Measurements from ENCODE around the gene NHERF2.
A peak's percentile ranks its signal among the peaks of the same experiment; 100 is the strongest.

NHERF2 gene

DNA sequence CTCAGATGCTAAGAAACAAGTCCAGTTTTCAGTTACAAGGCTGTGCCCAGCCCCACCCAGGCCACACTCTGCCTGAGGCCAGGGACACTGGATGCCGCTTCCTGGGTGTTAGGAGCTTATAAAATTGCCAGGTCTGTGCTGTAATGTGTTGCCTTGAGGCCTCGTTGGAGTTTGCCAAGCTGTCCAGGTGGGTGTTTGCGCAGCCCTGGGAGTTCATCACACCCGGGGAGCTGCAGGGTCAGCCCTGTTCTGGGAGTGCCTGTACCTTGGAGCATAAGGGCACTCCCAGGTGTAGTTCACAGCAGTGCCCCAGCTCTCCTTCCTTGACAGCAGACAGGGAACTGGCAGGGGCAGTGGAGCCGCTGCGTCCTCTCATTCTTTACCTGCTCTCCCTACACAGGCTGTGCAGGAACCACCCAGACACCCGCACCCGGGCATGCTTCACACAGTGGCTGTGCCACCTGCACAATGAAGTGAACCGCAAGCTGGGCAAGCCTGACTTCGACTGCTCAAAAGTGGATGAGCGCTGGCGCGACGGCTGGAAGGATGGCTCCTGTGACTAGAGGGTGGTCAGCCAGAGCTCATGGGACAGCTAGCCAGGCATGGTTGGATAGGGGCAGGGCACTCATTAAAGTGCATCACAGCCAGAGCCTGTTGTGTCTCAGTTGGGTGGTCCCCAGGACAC is 41.1 kb upstream of the NHERF2 start:
- TF ChIP-seq, protein P1, sequence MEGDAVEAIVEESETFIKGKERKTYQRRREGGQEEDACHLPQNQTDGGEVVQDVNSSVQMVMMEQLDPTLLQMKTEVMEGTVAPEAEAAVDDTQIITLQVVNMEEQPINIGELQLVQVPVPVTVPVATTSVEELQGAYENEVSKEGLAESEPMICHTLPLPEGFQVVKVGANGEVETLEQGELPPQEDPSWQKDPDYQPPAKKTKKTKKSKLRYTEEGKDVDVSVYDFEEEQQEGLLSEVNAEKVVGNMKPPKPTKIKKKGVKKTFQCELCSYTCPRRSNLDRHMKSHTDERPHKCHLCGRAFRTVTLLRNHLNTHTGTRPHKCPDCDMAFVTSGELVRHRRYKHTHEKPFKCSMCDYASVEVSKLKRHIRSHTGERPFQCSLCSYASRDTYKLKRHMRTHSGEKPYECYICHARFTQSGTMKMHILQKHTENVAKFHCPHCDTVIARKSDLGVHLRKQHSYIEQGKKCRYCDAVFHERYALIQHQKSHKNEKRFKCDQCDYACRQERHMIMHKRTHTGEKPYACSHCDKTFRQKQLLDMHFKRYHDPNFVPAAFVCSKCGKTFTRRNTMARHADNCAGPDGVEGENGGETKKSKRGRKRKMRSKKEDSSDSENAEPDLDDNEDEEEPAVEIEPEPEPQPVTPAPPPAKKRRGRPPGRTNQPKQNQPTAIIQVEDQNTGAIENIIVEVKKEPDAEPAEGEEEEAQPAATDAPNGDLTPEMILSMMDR (IDR thresholded peaks at IDR 0.05; ENCODE audit: low read depth, low read length, missing control alignments) = no peak
- no peak for DNase-seq (ENCODE audit: low read depth)
- H3K4me3 ChIP-seq (ENCODE audit: low read depth, low read length) = peak overlapping the region; percentile 66

DNA sequence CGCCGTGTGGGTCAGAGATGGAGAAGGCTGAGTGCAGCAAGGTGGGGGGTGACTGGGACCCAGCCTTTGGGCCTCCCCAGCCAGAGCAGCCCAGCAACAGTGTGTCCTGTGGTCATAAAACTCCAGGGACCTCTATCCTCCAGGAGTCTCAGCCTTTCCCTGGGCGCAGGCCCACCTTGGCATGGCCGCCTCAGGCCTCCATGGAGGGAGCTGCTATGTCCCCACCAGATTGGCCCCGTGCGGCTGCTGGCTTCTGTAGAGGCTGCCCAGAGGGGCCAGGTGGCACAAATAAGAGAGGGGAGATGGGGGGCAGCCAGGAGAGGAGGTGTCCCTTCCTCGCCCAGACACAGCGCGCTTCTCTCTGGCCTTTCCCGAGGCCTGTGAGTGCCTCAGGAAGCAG is 39.5 kb upstream of the NHERF2 start:
- DNase-seq (ENCODE audit: low read depth) = no peak
- TF ChIP-seq, protein P1 (IDR thresholded peaks at IDR 0.05; ENCODE audit: low read depth, low read length, missing control alignments) = no peak
- no peak overlapping the region for H3K4me3 ChIP-seq (ENCODE audit: low read depth, low read length)

DNA sequence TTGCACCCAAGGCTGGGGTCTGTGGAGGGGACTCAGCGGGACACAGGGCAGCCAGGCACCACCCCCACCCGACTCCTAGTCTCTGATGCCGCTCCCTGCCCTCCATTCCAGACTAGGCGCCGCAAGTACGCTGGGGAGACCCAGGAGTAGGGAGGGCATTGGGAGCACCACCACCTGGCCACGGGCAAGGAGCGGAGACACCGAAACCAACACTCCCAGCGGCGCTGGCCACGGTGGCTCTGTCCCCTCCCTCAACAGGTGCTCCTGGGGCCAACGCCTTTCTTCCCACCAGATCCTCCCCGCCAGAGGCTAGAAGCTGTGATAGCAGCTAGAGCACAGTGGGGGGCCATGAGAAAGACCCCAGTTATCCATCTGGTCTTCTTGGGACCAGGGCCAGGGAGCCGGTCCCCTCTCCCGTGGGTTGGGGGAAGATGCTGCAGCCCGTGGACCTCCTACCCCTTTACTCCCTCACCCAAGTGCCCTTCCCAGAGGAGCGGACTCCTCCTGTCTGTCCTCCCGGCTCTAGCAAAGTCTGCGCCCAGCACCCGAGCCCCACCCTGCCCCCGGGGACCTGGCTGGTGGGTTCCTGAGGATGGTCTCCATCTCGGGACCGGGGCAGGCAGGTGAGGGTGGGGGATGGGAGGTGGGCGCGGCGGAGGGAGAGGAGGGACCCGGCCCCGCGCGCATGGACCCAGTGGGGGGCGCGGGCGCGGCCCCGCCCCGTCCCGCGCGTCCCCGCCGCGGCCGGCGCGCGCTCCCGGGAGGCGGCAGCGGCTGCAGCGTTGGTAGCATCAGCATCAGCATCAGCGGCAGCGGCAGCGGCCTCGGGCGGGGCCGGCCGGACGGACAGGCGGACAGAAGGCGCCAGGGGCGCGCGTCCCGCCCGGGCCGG is 37.2 kb upstream of the NHERF2 start, which contains the start of gene SYNGR3:
SYNGR3 (plus strand) TSS at position 762 of the 892 bp plus-strand sequence. CDS start 133 bp downstream, outside the sequence.
- DNase-seq (ENCODE audit: low read depth) = no peak
- H3K4me3 ChIP-seq (ENCODE audit: low read depth, low read length) = peak within 1 kb of the TSS; percentile 63
- TF ChIP-seq, protein P1 (IDR thresholded peaks at IDR 0.05; ENCODE audit: low read depth, low read length, missing control alignments) = no peak

GRCh38 chr16:1990101-1990350 is 36.7 kb upstream of the NHERF2 start:
- TF ChIP-seq, protein P1 (IDR thresholded peaks at IDR 0.05; ENCODE audit: low read depth, low read length, missing control alignments) = no peak
- no peak for DNase-seq (ENCODE audit: low read depth)

DNA sequence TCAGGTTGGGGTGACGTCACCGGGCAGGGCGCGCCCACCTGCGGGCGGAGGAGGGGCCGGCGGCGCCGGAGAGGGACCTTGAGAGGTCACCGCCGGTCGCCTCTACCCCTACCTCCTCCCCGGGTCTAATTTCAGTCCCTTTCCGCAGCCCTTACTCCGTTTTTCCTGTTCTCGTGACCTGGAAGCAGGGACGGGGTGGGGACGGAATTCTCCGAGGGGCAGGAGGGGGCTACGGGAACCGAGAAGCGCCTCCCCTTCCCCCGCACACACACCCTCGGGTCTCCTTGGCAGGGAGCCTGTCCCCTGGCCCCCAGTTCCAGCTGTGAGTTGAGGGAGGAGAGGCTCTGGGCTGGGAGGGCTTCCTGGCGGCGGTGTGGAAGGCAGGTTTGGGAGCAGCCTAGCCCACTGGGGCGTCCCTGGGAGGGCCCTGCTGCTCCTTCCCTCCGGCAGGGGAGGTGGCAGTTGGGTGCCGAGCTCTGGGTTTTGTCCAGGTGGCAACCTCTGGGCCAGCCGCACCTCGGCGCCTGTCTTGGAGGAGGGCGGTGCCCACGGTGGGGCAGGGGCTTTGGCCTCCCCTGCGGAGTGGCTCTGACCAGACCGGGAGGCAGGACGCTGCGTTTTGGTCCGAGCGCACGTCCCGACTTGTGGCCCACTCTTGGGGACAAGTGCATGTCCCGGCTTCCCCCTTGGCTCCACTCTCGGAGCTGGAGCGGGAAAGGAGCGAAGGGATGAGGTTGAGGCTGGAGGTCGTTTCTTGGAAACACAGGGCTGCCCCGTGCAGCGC is 36.2 kb upstream of the NHERF2 start:
- TF ChIP-seq, protein P1 (IDR thresholded peaks at IDR 0.05; ENCODE audit: low read depth, low read length, missing control alignments) = no peak
- no peak for DNase-seq (ENCODE audit: low read depth)
- H3K4me3 ChIP-seq (ENCODE audit: low read depth, low read length) = peak overlapping the region; percentile 63

More at GRCh38 chr16:1990101-1990350, 36.7 kb upstream of the NHERF2 start:
- peak overlapping the region; percentile 63 for H3K4me3 ChIP-seq (ENCODE audit: low read depth, low read length)

GRCh38 chr16:1991135-1991551 is 35.6 kb upstream of the NHERF2 start:
- peak overlapping the region; percentile 63 for H3K4me3 ChIP-seq (ENCODE audit: low read depth, low read length)
- TF ChIP-seq, protein P1 (IDR thresholded peaks at IDR 0.05; ENCODE audit: low read depth, low read length, missing control alignments) = no peak
- DNase-seq (ENCODE audit: low read depth) = peak; percentile 68
